Type B pancreatic cell (in vitro differentiated cells): Measurements from ENCODE around the gene ZSWIM6. TPM values are rescaled to one million over a fixed set of nuclear protein-coding genes. Genes with fewer than 3 reads are reported as not detected.

Source experiments
- DNase-seq: peaks from one replicate; pipeline ENCODE4 v3.0.0; 2021; ENCODE audit warnings: mixed read lengths; ENCODE audit not compliant: unreplicated experiment; ENCODE audit errors: extremely low spot score
- H3K27ac Mint-ChIP-seq: 2 replicates; pipeline ENCODE4 v1.8.0; 2021; ENCODE audit warnings: mild to moderate bottlenecking, mixed read lengths
- H3K27me3 Mint-ChIP-seq: 2 replicates; pipeline ENCODE4 v1.8.0; 2021; ENCODE audit warnings: mixed read lengths
- H3K36me3 Mint-ChIP-seq: 2 replicates; pipeline ENCODE4 v1.8.0; 2021; ENCODE audit warnings: mixed read lengths
- H3K4me1 Mint-ChIP-seq: one replicate; pipeline ENCODE4 v1.8.0; 2021; ENCODE audit warnings: mixed read lengths; ENCODE audit not compliant: unreplicated experiment
- H3K4me3 Mint-ChIP-seq: 2 replicates; pipeline ENCODE4 v1.8.0; 2021; ENCODE audit warnings: mild to moderate bottlenecking, mixed read lengths
- H3K9me3 Mint-ChIP-seq: 2 replicates; pipeline ENCODE4 v1.8.0; 2021; ENCODE audit warnings: mixed read lengths
- total RNA-seq: library from RNA; stranded (reverse); gene quantifications from 2 replicates; pipeline ENCODE4 v1.2.1, GENCODE V29; 2021; ENCODE audit warnings: low replicate concordance
- TF ChIP-seq, protein P1 (sequence below): fragments of 200-600 bp; sonication (generic); conservative IDR thresholded peaks from 2 replicates; pipeline ENCODE4 v1.5.0; 2021; ENCODE audit warnings: antibody characterized with exemption, mild to moderate bottlenecking

The ZSWIM6 gene
- total RNA-seq, 1 donor from 2014 or later = 24.6 TPM

DNA sequence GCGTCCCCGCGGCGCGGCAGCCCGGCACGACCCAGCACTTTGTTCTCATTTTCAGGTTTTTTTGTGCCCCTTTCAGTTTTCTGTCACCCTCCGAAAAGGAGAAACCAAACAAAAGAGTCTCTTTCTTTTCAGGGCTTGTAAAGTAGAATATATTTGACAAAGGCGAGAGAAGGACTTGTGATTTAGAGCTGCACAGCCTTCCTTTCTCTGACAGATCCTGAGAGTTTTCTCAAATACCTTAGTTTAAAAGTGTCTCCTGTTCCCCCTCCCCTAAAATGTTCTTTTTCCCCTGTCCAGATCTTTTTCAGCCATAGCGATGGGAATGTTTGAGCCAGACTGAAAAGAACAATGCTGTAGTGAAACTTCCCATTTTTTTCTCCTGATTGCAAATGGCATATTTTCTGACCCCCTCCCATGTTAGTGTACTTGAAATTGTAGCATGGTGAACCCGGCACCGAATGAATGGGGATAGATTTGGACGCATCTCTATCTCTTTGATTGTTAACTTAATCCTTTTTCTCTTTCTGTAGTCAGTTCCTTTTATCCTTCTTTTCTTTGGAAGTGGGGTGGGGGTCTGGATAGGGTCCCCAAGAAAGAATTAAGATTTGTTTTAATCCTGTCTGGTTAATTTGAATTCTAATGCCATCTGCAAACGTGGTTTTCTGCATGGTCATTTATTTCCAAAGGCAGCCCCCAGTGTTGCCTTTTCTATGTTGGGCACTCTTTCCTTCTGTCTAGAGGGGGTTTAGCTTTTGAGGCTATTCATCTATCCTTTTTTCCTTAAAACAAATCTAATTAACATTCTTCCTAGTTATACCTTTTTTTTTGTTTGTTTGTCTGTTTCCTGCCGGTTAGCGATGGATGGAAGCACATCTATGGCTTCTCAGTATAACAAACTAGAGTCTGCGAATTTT, 2.2 kb downstream of the ZSWIM6 start:
- Mint-ChIP-seq H3K9me3 (no peaks in the 10 kb centered on the region), H3K4me1 (peaks cover 33% of the 10 kb centered on the region), H3K36me3 (peaks cover 25% of the 10 kb centered on the region), H3K27me3 (peaks cover 4% of the 10 kb centered on the region), H3K27ac (peak overlapping the region; percentile 92), H3K4me3 (peak overlapping the region; percentile 98)
- TF ChIP-seq, protein P1, sequence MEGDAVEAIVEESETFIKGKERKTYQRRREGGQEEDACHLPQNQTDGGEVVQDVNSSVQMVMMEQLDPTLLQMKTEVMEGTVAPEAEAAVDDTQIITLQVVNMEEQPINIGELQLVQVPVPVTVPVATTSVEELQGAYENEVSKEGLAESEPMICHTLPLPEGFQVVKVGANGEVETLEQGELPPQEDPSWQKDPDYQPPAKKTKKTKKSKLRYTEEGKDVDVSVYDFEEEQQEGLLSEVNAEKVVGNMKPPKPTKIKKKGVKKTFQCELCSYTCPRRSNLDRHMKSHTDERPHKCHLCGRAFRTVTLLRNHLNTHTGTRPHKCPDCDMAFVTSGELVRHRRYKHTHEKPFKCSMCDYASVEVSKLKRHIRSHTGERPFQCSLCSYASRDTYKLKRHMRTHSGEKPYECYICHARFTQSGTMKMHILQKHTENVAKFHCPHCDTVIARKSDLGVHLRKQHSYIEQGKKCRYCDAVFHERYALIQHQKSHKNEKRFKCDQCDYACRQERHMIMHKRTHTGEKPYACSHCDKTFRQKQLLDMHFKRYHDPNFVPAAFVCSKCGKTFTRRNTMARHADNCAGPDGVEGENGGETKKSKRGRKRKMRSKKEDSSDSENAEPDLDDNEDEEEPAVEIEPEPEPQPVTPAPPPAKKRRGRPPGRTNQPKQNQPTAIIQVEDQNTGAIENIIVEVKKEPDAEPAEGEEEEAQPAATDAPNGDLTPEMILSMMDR = no peak
- no peak for DNase-seq

- peak overlapping the region; percentile 98 for H3K4me3 Mint-ChIP-seq
- peaks cover 30% of the 10 kb centered on the region for H3K4me1 Mint-ChIP-seq
- TF ChIP-seq, protein P1 = no peak
- H3K9me3 Mint-ChIP-seq = no peaks in the 10 kb centered on the region
- H3K27ac Mint-ChIP-seq = peak overlapping the region; percentile 92
- peaks cover 4% of the 10 kb centered on the region for H3K27me3 Mint-ChIP-seq
- DNase-seq = no peak
- H3K36me3 Mint-ChIP-seq = peaks cover 25% of the 10 kb centered on the region
Measured at GRCh38 chr5:61334868-61335615, 3.0 kb downstream of the ZSWIM6 start.

GRCh38 chr5:61339764-61340163, 7.7 kb downstream of the ZSWIM6 start:
- peaks cover 39% of the 10 kb centered on the region for H3K4me1 Mint-ChIP-seq
- no peak overlapping the region for H3K4me3 Mint-ChIP-seq
- DNase-seq = no peak
- H3K27me3 Mint-ChIP-seq = no peaks in the 10 kb centered on the region
- TF ChIP-seq, protein P1 = no peak
- no peaks in the 10 kb centered on the region for H3K9me3 Mint-ChIP-seq
- peaks cover 25% of the 10 kb centered on the region for H3K36me3 Mint-ChIP-seq
- H3K27ac Mint-ChIP-seq = no peak overlapping the region

DNA sequence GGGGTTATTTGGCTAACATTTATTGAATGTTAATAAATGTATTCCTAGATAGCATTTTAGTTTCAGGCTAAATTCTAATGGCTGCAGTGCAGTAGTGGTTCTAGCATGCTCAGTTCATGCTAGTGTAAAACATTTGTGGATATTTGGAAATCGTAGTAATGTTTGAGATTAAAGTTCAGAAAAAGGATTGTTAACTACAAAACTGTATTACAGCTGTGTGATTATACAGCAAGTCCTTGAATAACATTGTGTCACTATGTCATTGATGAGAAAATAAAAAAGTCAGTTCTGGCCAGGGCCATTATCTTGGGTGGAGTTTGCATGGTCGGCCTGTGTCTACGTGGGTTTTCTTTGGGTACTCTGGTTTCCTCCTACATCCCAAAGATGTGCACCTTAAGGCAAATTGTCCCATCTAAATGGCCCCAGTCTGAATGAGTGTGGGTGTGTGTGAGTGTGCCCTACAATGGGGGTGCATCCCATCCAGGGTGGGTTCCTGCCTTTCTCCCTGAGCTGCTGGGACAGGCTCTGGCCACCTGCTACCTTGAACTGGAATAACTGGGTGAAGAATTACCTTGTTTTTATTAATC, 8.8 kb downstream of the ZSWIM6 start:
- peaks cover 30% of the 10 kb centered on the region for H3K4me1 Mint-ChIP-seq

GRCh38 chr5:61342071-61342501, 10.0 kb downstream of the ZSWIM6 start:
- Mint-ChIP-seq H3K4me1 (peaks cover 38% of the 10 kb centered on the region), H3K9me3 (peaks cover 4% of the 10 kb centered on the region), H3K4me3 (no peak overlapping the region), H3K36me3 (peaks cover 18% of the 10 kb centered on the region), H3K27ac (no peak overlapping the region), H3K27me3 (no peaks in the 10 kb centered on the region)
- TF ChIP-seq, protein P1 = no peak
- DNase-seq = no peak

More for the DNA sequence above, 8.8 kb downstream of the ZSWIM6 start:
- no peak for DNase-seq
- no peak overlapping the region for H3K4me3 Mint-ChIP-seq
- no peaks in the 10 kb centered on the region for H3K27me3 Mint-ChIP-seq
- H3K27ac Mint-ChIP-seq = no peak overlapping the region
- no peaks in the 10 kb centered on the region for H3K9me3 Mint-ChIP-seq
- H3K36me3 Mint-ChIP-seq = peaks cover 21% of the 10 kb centered on the region
- TF ChIP-seq, protein P1 = no peak
